HG02642 (cell line): ENCODE measurements around the gene KRTDAP.

Experiments
- ATAC-seq: cut with Tn5 transposase; IDR thresholded peaks from one replicate; pipeline ENCODE4 v1.9.1; 2021; ENCODE audit warnings: mild to moderate bottlenecking; ENCODE audit not compliant: unreplicated experiment, poor library complexity

KRTDAP gene

GRCh38 chr19:35490364-35490763, at the start of gene KRTDAP:
Gene KRTDAP (minus strand): TSS chr19:35490464. CDS start chr19:35490442, 22 bp downstream.
- ATAC-seq: no peak

- ATAC-seq: no peak
Observed at GRCh38 chr19:35539850-35540249, 49.6 kb upstream of the KRTDAP start.

DNA sequence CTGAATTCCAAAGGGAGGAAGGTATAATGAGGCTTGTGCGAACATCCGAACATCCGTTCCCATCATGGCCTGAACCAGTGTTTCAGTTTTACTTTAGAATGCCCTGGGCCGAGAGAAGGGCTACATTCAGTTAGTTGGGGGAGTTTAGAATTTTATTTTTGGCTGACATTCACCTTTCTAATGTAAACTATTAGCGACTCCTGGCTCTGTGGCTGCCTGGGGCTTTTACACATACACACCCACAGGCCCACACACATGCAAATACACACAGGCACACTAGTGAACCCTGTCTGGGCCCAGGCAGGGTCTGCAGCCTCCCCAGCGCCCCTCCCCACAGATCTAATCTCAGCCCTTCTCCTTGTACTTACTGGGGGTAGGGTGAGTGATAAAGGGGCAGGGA, 49.0 kb upstream of the KRTDAP start:
- no peak for ATAC-seq

DNA sequence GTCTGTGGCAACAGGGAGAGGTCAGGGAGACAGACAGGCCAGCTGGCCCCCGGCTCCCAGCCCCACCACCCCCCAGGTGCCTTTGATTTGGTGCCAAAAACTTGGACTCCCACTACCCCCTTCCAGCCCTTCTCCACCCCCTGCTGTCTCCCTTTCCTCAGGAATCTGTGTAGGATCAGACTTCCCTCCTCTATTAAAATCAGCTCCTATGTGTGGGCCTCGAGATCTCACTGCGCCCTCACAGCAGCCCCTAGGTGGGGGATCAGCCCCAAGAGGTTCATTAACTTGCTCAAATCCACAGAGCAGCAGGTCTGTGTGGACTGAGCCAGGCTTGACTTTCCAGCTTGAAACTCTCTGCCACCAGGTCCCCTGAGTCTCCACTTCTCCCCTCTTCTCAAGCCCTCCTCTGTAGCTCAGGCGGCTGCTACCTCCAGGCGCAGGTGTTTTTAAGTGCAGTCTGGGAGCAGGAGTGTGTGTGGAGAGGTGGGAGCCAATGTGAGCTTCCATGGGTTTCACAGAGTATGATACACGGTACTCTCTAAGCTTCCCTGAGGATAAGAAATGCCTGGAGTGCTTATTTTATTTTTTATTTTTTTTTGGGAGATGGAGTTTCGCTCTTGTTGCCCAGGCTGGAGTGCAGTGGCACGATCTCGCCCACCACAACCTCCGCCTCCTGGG, 44.7 kb upstream of the KRTDAP start:
- ATAC-seq: no peak

DNA sequence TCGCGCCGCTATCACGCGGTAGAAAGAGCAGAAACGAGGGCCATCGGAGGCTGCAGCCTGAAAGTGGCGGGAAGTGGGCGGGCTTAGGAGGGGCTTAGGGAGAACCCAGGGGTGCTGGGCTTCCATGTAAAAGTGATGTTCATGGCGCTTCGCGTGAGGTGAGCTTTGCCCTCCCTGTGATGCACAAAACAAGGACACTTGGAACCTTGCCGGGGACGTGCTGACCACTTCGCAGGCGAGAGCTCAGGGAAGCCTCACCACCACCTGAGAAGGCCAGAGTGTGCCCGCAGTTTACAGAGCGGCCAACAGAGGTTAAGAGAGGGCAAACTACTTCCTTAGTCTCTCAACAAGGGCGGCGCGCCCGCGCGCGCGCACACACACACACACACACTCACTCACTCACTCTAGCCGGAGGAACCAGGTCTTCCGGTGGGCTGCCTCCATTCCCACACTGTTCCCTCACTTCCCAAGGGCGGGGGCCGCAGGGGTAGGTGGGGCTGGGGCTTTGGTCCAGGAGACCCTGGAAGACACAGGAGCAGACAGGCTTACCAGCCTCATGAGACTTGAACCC, 43.6 kb upstream of the KRTDAP start:
- no peak for ATAC-seq

DNA sequence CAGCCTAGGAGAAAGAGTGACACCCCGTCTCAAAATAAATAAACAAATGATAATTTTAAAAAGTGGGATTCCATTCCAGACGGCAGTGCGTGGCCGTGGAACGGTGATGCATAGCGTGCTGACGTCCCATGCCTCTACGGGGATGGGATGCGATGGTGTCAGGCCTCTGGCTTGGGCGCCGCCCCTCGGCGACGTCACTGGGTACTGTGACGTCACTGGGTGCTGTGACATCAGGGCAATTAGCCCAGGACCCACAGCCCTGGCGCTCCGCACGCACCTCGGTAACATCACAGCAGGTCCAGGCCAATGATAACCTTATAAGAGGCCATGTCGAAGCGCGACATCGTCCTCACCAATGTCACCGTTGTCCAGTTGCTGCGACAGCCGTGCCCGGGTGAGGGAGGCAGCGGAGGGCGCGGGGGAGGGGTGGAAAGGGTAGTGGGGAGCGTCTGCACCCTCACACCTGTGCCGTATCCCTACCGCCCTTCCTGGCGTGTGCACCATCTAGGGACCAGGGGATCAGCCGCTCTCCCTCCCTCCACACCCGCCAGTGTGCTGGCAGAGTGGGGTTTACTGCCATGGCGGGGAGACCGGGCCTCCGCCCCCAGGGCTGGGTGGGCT, 43.0 kb upstream of the KRTDAP start, which contains the start of gene GAPDHS:
Gene GAPDHS, plus strand, starts transcription at position 256 of the 621 bp plus-strand sequence. Its CDS starts 72 bp downstream, at position 328.
- ATAC-seq: no peak

- no peak for ATAC-seq
Observed at GRCh38 chr19:35531291-35531690, 41.0 kb upstream of the KRTDAP start.

DNA sequence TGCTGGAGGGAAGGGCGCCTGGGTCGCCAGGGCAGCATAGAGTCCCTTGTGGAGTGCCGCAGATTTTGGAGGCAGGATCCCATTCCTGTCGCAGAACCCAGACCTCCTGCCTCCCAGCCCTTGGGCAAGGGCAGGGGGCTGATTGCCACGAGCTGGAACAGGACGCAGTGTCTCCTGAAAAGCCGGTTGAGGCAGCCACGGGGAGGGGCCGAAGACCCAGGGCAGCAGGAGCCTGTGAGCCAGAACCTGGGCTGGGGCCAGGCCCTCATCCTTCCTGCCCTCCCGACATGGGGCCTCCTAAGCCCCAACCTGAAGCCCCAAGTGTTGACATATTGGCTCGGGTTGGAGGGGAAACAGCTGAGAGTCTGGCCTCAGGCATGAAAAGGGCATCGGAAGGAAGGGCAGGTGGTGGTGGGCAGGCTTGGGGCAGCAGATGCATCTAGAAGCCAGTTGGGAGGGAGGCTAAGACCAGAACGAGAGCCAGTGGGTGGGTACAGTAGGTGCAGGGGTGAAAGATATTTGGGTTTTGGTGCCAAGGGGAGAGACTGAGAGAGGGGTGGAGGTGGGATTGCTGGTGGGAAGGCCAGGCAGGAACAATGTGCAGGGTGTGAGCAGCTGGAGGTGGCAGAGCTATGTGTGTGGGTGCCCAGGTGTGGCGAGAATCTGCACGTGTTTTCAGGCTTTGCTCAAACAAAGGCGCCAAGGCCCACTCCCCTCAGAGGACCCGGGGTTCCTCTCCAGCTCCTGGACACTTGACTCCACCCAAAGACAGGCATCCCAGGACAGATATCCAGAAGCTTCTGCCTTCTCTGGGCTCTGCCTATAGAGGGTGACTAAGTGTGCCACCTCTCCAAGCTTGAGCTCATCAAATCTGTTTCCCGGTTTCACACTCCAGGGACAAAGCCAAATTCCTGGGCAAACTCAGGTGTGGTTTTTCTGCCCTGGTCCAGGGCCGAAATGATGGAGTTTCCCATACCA, 39.3 kb upstream of the KRTDAP start:
- no peak for ATAC-seq

DNA sequence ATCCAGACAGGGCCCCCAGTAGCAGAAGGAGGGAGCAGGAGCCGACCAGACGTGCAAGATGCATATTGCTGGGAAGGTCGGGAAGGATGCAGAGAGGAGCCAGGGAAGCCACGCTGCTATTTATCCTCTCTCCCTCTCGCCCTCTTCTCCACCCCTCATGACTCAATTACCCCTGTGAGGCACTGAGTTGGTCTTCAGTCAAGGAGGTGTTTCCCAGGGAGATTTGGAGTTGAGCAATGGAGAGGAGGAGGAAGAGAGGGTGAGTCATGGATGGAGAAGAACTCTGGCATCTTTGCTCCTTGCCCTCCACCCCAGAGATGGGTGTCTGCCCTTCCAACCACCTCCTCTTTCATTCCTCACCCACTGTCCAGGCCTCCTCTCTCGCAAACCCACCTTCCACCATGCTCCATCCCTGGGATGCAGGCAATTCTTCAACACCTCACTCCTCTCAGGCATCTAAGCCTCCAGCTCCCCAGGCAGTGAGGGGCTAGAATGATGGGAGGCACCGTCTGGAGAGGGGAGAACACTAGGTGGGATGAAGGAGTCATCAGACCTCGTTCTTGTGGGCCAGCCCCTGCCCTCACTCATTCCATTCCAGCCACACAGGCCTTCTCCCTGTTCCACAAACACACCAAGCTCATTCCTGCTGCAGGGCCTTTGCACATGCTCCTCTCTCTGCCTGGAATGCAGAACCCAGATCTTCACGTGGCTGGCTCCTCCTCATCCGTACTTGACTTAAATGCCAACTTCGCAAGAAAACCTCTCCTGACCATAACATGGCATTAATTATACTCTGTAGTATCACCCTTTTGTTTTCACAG, 38.2 kb upstream of the KRTDAP start, which contains the start of gene SBSN:
Gene SBSN, minus strand, starts transcription at position 94 of the 821 bp plus-strand sequence. Its CDS starts 30 bp downstream, at position 64.
- no peak for ATAC-seq

- no peak for ATAC-seq
Observed at GRCh38 chr19:35525873-35526272, 35.6 kb upstream of the KRTDAP start.

DNA sequence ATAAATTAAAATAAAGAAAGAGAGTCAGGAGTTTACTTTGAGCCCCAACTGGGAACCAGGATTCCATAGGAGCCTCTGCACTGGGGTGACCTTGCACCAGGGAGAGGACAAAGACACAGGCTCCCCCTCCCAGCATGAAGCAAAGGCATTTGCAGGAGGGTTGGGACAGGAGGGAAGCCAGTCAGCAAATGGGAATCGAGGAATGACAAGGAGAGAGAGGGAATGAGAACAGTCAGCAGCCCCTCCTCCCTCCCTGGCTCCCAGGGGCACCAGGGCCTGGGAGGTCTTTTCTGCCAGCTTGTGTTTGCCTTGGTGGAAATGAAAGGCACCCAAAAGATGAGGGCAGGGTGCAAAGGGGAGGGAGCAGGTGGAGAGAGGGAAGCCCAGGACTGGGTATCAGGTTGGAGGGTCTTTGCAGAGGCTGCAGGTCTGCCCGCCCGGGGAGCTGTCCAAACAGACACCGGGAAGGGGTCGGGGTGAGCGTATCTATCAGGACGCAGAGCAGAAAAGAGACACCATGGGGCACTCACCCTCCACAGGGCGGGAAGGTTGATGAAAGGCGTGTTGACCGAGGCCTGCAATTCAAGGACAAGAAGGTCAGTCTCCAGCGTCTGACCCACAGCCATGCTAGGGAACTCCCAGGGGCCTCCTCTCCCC, 34.0 kb upstream of the KRTDAP start:
- ATAC-seq: no peak

- ATAC-seq: no peak
Observed at GRCh38 chr19:35522745-35523327, 32.6 kb upstream of the KRTDAP start.

DNA sequence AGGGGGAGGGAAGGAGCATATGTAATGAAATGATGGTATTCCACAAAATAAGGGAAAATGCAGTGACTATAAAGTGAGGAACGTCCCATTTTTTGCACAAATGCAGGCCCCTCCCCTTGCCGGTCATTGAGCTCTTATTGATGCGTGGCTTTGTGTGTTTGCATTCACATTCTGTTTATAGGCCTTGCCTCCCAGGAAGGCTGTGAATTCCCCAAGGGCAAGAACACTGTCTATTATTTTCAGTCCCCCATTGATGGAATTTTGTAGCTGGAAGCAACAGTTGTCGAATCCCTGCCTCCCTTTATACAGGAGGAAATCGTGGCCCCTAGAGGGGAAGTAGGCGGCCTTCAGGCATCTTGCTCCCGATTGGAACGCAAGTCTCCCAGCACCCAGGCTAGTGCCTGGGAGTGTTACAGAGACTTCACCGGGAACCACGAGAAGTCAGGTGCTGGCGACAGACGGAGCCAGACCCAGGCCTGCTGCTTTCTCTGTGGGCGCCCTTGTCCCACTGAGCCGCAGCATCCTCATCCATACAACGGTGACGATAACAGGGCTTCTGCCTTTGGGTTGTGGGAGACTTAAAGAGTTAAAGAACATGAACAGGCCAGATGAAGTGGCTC, 31.0 kb upstream of the KRTDAP start:
- no peak for ATAC-seq

DNA sequence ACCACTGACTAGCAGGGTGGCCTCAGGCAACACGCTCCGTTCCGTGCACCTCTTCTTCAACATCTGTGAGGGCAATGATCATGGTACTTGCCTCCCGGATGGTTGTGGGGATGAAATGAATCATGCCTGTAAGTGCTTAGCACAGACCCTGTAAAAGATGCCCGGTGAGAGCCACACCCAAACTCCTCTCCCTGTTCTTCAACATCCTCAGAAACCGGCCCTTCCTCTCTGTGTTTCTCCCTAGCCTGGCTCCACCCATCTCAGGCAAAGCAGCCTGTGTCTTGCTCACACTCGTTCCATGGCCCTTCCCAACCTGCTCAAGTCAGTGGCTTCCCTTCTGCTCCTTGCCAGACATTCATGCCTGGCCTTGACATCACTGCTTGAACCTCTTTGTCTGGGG, 29.0 kb upstream of the KRTDAP start:
- ATAC-seq: no peak

DNA sequence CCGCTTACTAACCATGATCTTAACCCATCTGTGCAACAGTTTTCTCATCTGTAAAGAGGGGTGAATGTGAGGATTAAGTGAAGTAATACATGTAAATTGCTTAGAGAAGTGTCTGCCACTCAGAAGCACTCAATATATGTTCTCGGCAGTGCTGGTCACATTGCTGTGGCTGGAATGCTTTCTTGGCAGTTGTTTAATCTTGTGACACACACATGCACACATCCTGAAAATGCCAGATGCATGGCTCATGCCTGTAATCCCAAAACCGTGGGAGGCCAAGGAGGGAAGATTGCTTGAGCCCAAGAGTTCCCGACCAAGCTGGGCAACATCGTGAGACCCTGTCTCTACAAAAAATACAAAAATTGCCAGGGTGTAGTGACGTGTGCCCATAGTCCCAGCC, 28.0 kb upstream of the KRTDAP start:
- no peak for ATAC-seq

- no peak for ATAC-seq
Observed at GRCh38 chr19:35517342-35517741, 27.1 kb upstream of the KRTDAP start.

- ATAC-seq: no peak
Observed at GRCh38 chr19:35516310-35516709, 26.0 kb upstream of the KRTDAP start.

DNA sequence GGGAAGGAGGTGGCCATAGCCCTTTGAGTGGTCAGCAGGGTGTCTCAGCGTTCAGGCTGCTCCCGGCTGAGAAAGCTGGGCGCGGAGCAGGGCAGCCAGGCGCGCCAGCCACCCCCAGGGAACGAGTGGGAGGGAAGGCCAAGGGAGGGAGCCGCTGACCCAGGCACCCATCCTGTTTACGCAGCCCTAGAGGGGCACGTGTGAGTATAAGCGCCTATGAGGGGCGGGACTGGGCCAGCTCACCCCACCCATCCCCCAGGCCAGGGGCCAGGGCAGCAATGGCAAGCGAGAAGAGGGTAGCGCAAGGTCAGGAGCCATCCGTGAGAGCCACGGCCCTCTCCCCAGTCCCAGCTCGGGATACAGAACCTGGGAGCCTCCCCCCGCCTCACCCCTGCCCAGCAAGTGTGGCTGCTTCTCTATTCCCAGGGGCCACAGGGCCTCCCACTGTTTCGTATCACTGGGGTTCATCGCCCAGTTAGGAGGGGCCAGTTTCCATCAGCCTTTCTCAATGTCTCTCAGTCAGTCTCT, 24.1 kb upstream of the KRTDAP start:
- no peak for ATAC-seq
